HepG2 (cell line): ENCODE measurements around the gene PLCG2. TPM values are rescaled to one million over a fixed set of nuclear protein-coding genes. Genes with fewer than 3 reads are reported as not detected.
A peak's percentile ranks its signal among the peaks of the same experiment; 100 is the strongest.

Experiments used
- ATAC-seq: fragments of 200-7000 bp; cut with Tn5 transposase; 3 replicates; pipeline ENCODE4 v1.9.1; 2020; ENCODE audit warnings: mild to moderate bottlenecking, moderate library complexity
- BruUV-seq: library from RNA; stranded (reverse); fragments of 400-500 nt; replicated peaks from 2 replicates; lab custom pipeline; 2021; lab: Mats Ljungman, UMichigan
- CTCF ChIA-PET: fragments of 300-600 bp; formaldehyde crosslinking; extraction: SDS; loops from one replicate; lab custom pipeline; 2021; ENCODE audit warnings: low total read pairs, inconsistent platforms, low intra/inter-chr PET ratio; lab: Yijun Ruan, JAX
- POLR2A ChIA-PET: fragments of 350-600 bp; sonication (Branson Sonifier 250); formaldehyde crosslinking; loops from one replicate; lab custom pipeline; 2020; ENCODE audit warnings: antibody characterized with exemption, inconsistent platforms; lab: Yijun Ruan, JAX
- DNase-seq: peaks from one replicate; pipeline ENCODE4 v3.0.0-alpha.2; 2015; ENCODE audit warnings: low spot score
- FAIRE-seq: peaks from 3 replicates; lab custom pipeline; 2011; peaks lifted over from hg19 to GRCh38; lab: Jason Lieb, UNC
- H2AFZ ChIP-seq: one replicate; pipeline ENCODE4 v1.6.1; 2011; ENCODE audit warnings: low read length, inconsistent platforms
- H3K27ac ChIP-seq: fragments of 300-600 bp; 3 replicates; pipeline ENCODE4 v1.8.0; 2011; ENCODE audit warnings: mixed run types, mild to moderate bottlenecking, mixed read lengths, low read length, inconsistent platforms; ENCODE audit not compliant: insufficient read depth; ENCODE audit errors: extremely low read length
- H3K27me3 ChIP-seq, 2 experiments: fragments of 200-600 bp in 1 of 2; 2 replicates in 1 of 2; 3 replicates in 1 of 2; pipeline versions ENCODE4 v1.6.0 to v1.8.0; 2011; ENCODE audit warnings: low read length in 2 of 2, mild to moderate bottlenecking in 2 of 2, moderate library complexity in 2 of 2, inconsistent platforms in 1 of 2; ENCODE audit not compliant: insufficient read depth in 2 of 2, control insufficient read depth in 1 of 2
- H3K36me3 ChIP-seq, 2 experiments: fragments of 200-600 bp in 1 of 2; replicated peaks in 1 of 2; 2 replicates in 1 of 2; 3 replicates in 1 of 2; pipeline versions ENCODE4 v1.5.1 to v1.8.0; 2011; ENCODE audit warnings: low read length in 2 of 2, inconsistent platforms in 1 of 2; ENCODE audit not compliant: insufficient read depth in 2 of 2, control insufficient read depth in 1 of 2
- H3K4me1 ChIP-seq: 2 replicates; pipeline ENCODE4 v1.5.1; 2012; ENCODE audit warnings: low read length, inconsistent platforms; ENCODE audit not compliant: insufficient read depth
- H3K4me2 ChIP-seq: 2 replicates; pipeline ENCODE4 v1.6.0; 2011; ENCODE audit warnings: low read depth, low read length, inconsistent platforms
- H3K4me3 ChIP-seq, 3 experiments: fragments of 200-600 bp in 1 of 3; sonication (generic), shearing (Covaris generic) in 1 of 3; replicated peaks in 1 of 3; 2 replicates each; pipeline ENCODE4 v1.5.1; 2011 to 2016; ENCODE audit warnings: low read length in 3 of 3, inconsistent platforms in 2 of 3, low read depth in 2 of 3, mild to moderate bottlenecking in 2 of 3, control low read depth in 1 of 3, mixed read lengths in 1 of 3; ENCODE audit not compliant: insufficient read depth in 1 of 3
- H3K79me2 ChIP-seq: one replicate; pipeline ENCODE4 v1.6.1; 2011; ENCODE audit warnings: low read length, inconsistent platforms; ENCODE audit not compliant: insufficient read depth
- H3K9ac ChIP-seq: 2 replicates; pipeline ENCODE4 v1.6.0; 2011; ENCODE audit warnings: mild to moderate bottlenecking, low read depth, low read length, inconsistent platforms; ENCODE audit not compliant: insufficient read depth
- H3K9me3 ChIP-seq: 2 replicates; pipeline ENCODE4 v1.5.1; 2012; ENCODE audit warnings: mild to moderate bottlenecking, low read length
- H4K20me1 ChIP-seq: 2 replicates; pipeline ENCODE4 v1.6.0; 2011; ENCODE audit warnings: inconsistent platforms, mild to moderate bottlenecking, low read length, moderate library complexity; ENCODE audit not compliant: insufficient read depth
- CREB1 ChIP-seq, 2 experiments: fragments of 450-650 bp in 1 of 2; IDR thresholded peaks; 2 replicates each; pipeline ENCODE4 v1.6.1; 2016 to 2017; ENCODE audit warnings: control low read depth in 1 of 2, mild to moderate bottlenecking in 1 of 2, missing compliant biosample characterization in 1 of 2, missing genetic modification characterization in 1 of 2
- HMGXB3 ChIP-seq: sonication (generic); formaldehyde crosslinking; IDR thresholded peaks from 2 replicates; pipeline ENCODE4 v1.4.0; 2020; ENCODE audit warnings: missing genetic modification reagents, borderline replicate concordance
- IKZF4 ChIP-seq: sonication (generic); formaldehyde crosslinking; IDR thresholded peaks from 2 replicates; pipeline ENCODE4 v1.5.1; 2020; ENCODE audit warnings: borderline replicate concordance, mild to moderate bottlenecking, low read depth, missing genetic modification reagents; ENCODE audit errors: not compliant biosample characterization
- NFYB ChIP-seq: sonication (generic); formaldehyde crosslinking; IDR thresholded peaks from 2 replicates; pipeline ENCODE4 v1.4.0; 2020; ENCODE audit warnings: missing genetic modification reagents
- NFYC ChIP-seq: IDR thresholded peaks from 2 replicates; pipeline ENCODE4 v1.6.1; 2016; ENCODE audit warnings: missing genetic modification reagents, missing compliant biosample characterization
- RAD51 ChIP-seq: fragments of 450-650 bp; IDR thresholded peaks from 2 replicates; pipeline ENCODE4 v1.6.1; 2016; ENCODE audit warnings: borderline replicate concordance
- USF2 ChIP-seq, 2 experiments: sonication (generic) in 1 of 2; formaldehyde crosslinking in 1 of 2; IDR thresholded peaks; 2 replicates each; pipeline versions ENCODE4 v1.5.1 to v1.6.1; 2011 to 2020; ENCODE audit warnings: borderline replicate concordance in 1 of 2, low read depth in 1 of 2, low read length in 1 of 2, mild to moderate bottlenecking in 1 of 2, missing genetic modification reagents in 1 of 2, moderate library complexity in 1 of 2
- ZBED4 ChIP-seq: sonication (generic); formaldehyde crosslinking; IDR thresholded peaks from 2 replicates; pipeline ENCODE4 v1.4.0; 2020; ENCODE audit warnings: missing genetic modification reagents, borderline replicate concordance
- WGBS: methylation state at CpG from one replicate; pipeline ENCODE4 v1.1.6; 2017; ENCODE audit warnings: low lambda C conversion rate; 5-methylcytosine and 5-hydroxymethylcytosine counted together
- in situ Hi-C: cut with HindIII; loops from 2 replicates; pipeline ENCODE4 v1.10.0; 2017; ENCODE audit warnings: low pct_unique_long_range_greater_than_20kb; ENCODE audit not compliant: extremely low pct_ligation_motif_present
- intact Hi-C: fragments of 100-400 bp; cut with micrococcal nuclease; formaldehyde crosslinking; loops from one replicate; pipeline ENCODE4 v1.10.0; 2022; ENCODE audit not compliant: unreplicated experiment
- polyA plus RNA-seq, 8 experiments: library from polyadenylated mRNA; depleted of rRNA in 3 of 8; stranded (reverse) in 7 of 8; unstranded in 1 of 8; fragments of >200 nt; fragmentation: Illumina TruSeq in 4 of 8; extraction: Trizol in 4 of 8; gene quantifications; 2 replicates each; pipeline versions ENCODE4 v1.2.1 to v1.2.3, GENCODE V29; 2011 to 2016; ENCODE audit warnings: low read depth in 4 of 8, missing spikeins in 1 of 8, mixed read lengths in 1 of 8; ENCODE audit not compliant: insufficient read depth in 1 of 8
- total RNA-seq, 5 experiments: library from RNA; depleted of rRNA; stranded (reverse); fragments of >200 nt; fragmentation: Illumina TruSeq; extraction: Trizol; gene quantifications; 2 replicates each; pipeline ENCODE4 v1.2.3, GENCODE V29; 2016; ENCODE audit warnings: low read depth in 1 of 5

The PLCG2 gene
- total and polyA plus RNA-seq, 2 of the 13 experiments (the other 11 are each of a cell fraction or from before 2014, with no cell fraction given): 0.13 to 0.18 TPM

GRCh38 chr16:81740169-81740568 is 38.9 kb upstream of the PLCG2 start:
- POLR2A ChIA-PET: no interaction called here
- ATAC-seq (peak; percentile 26), FAIRE-seq (no peak)

More at GRCh38 chr16:81740169-81740568, 38.9 kb upstream of the PLCG2 start:
- H3K4me1 ChIP-seq: peaks cover 16% of the 10 kb centered on the region
- TF ChIP-seq RAD51 (peak; percentile 41; the same call in 1 of the 2 replicates), NFYC (CRISPR knock-in tag) (peak; percentile 50; the same call in 1 of the 2 replicates), ZBED4 (CRISPR knock-in tag) (no peak), CREB1 (IDR thresholded peaks at IDR 0.05) (peak; percentile 83), CREB1 (CRISPR knock-in tag; IDR thresholded peaks at IDR 0.05) (no peak), IKZF4 (CRISPR knock-in tag) (no peak), USF2 (IDR thresholded peaks at IDR 0.05; ENCODE audit: low read depth, low read length) (peak; percentile 76), USF2 (CRISPR knock-in tag; IDR thresholded peaks at IDR 0.05; ENCODE audit: borderline replicate concordance) (peak; percentile 63; the same call in 1 of the 2 replicates), NFYB (CRISPR knock-in tag) (0 out of 2 replicates have a peak, but pooled peaks have one; percentile 36), HMGXB3 (no peak)
- H2AFZ ChIP-seq: no peak overlapping the region
- no peak overlapping the region for H3K4me2 ChIP-seq
- in situ Hi-C loops (loop anchor here (25.0 kb wide), 1 partner anchor 703 kb away; the partner anchor contains the start of gene ATMIN), intact Hi-C loops (no loop called here)
- H3K27ac ChIP-seq: no peak overlapping the region
- 37% methylated on average over 7 of the region's 8 CpGs for WGBS
- DNase-seq: peak; percentile 31
- no peak overlapping the region for H3K4me3 ChIP-seq
- CTCF ChIA-PET: no interaction called here
- no peaks in the 10 kb centered on the region for H3K9me3 ChIP-seq
- H3K36me3 ChIP-seq: no peaks in the 10 kb centered on the region
- H3K27me3 ChIP-seq: peaks cover 2 to 38% of the 10 kb centered on the region in 2 experiments; a peak in 4 of 5 replicates
- BruUV-seq: no TSS peak
- no peaks in the 10 kb centered on the region for H3K79me2 ChIP-seq
- H3K9ac ChIP-seq: no peak overlapping the region
- H4K20me1 ChIP-seq: no peaks in the 10 kb centered on the region
